Occipital lobe (tissue), 2 donors: ENCODE measurements around the gene CSHL1. TPM values are rescaled to one million over a fixed set of nuclear protein-coding genes. Genes with fewer than 3 reads are reported as not detected.

Experiments used
- DNase-seq: peaks from one replicate; lab custom pipeline; 2025; lab: John Stamatoyannopoulos, UW
- total RNA-seq: library from RNA; depleted of rRNA; stranded (reverse); fragments of >200 nt; gene quantifications from one replicate; pipeline ENCODE4 v1.2.3, GENCODE V29; 2014

The CSHL1 gene
- total RNA-seq = not detected

DNA sequence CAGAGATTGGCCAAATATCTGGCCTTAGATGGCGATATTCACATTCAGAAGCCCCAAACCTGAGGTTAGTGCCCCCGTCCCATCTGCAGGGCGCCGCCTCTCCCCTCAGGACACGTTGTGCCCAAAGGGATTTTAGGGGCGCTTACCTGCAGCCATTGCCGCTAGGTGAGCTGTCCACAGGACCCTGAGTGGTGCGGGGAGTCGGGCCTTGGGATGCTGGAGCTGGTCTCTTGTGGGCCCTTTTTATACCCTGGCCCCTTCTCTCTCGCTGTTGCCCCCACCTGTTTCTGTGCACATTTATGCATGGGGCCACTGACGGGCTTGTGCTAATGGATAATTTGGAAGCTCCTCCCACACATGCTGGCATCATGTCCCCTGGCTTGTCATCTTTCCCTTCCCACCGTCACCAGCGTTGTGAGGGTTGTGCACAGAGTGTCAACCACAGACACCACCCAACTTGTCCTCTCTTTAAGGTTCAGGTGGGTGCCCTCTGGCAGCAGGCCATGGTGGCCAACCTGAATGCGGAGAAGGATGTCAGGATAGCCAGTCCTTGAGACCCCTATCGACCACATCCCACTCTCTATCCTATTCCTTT is at the start of gene CSHL1:
TSS of gene CSHL1 (minus strand) at position 218 of the 595 bp plus-strand sequence. CDS start at position 156, 62 bp downstream.
- DNase-seq = no peak

DNA sequence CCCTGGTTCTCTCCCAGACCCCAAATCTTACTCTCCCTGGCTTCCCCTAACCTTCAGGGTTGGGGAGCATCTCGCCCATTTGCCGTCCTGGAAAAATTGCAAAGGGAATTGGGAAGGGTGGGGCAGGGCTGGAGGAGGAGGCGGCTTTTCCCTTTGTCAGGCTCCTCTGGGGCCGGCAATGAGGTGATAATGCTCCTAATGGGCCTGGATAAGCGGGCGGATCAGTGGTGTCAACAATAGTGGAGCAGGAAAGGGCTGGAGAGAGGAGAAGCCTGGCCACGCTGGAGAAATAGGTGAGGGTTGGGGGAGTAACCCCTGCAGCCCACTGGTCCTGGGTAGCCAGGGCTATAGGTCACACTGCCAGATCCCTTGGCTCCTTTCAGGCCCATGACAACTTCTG is 49.4 kb upstream of the CSHL1 start:
- no peak for DNase-seq

DNA sequence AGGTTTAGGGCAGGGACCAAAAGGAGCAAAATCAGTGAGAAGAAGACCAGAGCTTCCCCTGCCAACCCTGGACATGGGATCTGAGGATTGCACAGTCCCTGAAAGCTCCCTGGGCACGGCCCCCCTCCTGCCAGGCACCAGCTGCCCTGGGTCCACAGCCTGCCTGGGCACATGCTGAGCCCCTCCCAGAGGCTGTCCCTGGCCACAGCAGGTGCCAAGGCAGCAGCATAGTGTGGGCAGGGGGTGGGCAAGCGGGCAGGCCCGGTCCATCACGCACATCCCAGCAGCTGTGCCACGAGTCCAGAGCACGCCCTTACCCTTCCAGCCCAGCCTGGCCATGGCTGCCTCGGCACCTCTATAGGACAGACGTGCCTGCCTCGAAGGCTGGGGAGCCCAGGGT is 48.9 kb upstream of the CSHL1 start:
- DNase-seq = no peak

DNA sequence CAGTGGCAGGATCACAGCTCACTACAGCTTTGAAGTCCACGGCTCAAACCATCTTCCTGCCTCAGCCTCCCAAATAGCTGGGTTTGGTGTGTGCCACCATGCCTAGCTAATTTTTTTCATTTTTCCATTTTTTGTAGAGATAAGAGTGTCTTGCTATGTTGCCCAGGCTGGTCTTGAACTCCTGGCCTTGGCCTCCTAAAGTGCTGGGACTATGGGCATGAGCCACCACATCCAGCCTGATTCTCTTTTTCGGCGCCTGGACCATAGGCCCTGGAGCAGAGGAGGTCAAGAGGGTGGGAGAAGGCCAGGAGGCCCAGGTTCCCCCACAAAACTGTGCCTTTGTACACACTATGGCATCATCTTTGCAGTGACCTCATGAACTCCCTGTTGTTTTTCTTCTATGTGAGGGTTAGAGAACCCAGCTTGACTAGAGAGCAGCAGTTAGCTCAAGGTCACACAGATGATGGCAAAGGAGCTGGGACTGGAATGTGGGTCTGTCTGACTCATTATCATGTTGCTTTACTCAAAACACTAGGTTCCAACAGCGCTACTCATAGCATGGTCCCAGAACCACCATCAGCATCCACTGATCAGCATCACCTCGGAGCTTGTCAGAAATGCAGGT is 45.4 kb upstream of the CSHL1 start:
- DNase-seq = no peak

DNA sequence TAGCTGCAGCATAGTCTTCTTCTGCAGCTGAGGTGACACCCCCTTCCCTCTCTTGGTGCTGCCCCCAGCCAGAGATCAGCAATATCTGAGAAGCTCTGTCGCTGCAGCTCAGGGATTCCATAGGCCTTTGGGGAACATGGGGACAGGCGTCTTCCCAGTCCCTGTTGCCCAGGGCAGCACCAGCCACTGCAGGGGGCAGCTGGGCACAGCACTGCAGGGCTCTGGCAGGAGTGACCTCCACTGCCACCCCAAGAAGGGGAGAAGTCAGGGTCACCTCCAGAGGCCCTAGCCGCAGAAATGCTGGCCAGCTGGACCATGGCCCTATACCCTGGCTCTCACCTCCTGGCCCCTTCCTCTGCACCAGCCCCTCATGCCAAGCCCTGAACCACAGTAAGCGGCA is 44.7 kb upstream of the CSHL1 start:
- DNase-seq = no peak

DNA sequence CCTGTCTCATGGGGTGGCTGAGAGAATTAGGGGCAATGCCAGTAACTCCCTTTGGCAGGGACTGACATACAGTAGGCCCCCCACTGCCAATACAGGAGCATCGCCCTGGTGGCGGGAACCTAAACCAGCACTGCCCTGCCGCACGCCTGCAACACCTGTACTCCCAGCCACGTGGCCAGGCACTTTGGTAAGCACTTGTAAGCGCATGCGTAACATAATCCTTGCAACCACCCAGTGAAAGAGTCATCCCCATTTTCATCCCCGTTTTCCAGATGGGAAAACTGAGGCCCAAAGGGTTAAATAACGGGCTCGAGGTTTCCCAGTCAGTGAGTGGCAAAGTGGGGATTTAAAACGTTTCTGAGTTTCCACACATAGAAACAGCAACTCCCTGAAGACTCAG is 44.2 kb upstream of the CSHL1 start:
- DNase-seq = no peak

DNA sequence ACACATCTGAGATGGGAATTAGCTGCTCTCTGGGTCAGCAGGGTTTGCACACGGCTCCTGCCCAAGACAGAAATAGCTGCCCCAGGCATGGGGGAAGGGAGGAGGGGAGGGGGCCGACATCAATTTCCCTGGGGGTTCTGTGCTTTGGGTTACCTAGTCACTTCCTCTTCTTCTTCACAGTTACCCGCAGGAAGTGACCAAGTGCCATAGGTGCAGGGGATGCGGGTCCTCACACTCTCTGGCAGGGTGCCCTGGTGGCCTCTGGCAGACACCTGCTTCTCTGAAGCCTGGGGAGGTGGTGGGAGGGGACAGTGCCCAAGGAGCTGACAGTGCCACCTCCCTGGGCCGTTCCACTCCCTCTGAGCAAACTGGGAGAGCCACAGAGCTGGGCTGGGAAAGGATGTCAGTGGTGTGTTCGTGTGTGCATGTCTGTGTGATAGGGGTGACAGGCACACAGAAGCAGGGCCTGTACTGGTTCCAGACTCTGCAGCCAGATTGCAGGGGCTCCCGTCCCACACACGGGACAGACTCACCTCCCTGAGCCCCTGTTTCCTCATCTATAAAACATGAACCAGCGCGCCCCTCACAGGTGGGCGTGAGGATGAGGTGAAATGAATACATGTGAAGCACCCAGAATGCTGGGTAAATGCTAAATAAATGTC is 43.5 kb upstream of the CSHL1 start:
- no peak for DNase-seq

DNA sequence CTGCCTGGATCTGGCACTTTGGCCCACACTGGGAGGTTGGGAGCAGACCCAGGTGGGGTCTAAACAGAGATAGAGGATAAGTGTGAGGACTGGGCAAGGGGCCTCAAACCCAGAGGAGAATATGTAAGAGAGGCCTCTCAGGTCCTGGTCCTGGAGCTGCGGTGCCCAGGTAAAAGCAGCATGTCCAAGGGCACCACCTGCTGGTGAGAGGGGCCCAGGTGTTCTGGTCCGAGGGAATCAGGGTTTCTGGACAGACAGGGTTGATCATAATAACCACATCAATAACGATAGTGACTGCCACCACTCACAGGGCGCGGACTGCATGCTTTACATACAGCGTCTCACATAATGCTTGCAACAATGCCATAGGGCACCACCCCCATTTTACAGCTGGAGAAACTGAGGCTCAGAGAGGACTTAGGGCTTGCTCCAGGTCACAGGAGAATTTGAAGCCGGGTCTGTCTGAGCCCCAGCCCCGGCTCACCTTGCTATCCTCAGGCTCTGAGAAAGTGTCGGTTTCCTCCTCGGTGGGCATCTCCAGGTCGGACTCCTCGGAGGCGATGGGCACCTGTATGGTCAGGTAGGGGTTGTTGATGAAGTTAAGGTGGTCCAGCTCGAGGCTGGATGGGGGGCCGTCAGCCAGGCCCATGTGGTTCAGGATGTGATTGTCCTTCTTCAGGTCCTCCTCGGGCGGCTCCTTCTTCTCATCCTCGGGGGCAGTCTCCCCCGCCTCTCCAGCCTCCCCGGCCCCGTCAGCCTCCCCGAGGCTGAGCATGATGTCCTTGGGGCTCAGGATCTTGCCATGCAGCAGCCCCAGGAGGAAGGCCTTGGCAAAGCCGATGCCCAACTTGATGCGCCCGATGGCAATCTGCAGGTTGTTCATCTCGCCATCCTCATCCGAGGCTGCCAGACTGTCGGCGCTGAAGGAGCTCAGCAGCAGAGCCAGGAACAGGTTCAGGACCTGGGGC is 40.2 kb upstream of the CSHL1 start:
- no peak for DNase-seq

DNA sequence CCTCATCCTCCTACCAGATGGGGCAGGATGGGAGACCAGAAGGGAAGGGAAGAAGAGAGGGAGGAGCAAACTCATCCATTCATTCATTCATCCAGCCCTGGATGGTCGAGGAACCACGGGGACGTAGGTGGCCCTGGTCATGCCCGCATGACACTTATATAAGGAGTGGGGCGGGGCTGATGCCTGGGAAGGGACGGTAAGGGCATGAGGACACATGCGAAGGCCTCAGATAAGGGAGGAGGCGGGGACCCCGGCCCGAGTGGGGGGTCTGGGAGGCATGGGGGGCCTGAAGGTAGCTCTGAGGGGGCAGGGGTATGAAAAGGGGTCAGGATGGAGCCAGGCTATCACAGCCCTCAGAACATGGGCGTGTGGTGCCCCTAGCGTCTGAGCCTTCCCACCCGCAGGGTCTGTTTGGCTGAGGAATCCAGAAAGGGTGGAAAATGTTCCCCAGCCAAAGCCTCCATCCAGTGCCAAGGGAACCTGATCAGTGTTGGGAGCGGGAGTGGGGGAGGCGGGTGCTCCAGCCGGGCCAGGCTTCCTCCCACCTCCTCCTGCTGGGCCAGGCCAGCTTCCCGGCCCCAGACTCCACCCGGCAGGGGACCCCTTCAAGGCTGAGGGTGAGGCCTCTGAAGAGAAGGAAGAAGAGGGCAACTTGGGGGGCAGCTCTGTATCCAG is 38.7 kb upstream of the CSHL1 start:
- no peak for DNase-seq

DNA sequence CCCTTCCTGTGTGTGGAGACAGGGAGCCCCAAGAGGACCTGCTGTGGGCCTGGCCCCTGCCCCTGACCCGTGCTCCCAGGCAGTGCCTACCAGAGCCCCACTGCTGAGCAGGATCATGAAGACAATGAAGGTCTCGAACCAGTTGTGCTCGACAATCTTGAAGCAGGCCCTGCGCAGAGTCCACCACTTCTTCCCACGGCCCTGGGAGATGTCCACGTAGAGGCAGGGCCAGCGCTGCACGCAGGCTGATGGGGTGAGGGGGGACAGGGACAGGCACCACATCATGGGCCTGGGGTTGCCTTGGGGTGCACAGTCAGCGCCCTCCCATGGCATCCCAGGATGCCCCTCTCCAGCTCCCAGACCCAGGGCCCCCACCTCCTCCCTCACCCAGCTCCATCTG is 37.5 kb upstream of the CSHL1 start:
- no peak for DNase-seq

DNA sequence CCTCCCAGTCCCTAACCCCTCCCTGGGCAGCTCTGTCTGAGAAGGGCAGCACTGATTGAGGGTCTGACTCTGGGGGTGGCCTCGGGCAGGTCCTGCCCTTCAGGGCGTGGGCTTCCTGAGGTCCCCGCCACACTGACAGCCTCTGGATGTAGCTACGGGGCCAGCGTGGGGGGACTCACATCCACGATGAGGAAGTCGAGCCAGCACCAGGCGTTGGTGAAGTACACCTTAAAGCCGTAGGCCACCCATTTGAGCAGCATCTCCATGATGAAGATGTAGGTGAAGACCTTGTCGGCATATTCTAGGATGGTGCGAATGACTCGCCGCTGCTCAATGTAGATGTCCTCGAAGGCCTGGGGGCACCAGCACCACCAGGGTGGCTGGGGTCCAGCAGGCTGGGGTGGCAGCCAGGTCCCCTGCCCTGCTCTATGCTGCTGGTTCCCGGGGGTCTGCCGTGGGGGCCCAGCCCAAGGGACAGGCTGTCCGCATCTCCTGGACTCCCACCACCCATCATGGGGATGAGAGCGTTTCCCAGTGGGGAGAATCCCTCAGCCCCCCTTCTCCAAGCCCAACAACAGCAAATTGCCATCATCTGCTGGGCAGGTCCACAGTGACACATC is 36.8 kb upstream of the CSHL1 start:
- no peak for DNase-seq

DNA sequence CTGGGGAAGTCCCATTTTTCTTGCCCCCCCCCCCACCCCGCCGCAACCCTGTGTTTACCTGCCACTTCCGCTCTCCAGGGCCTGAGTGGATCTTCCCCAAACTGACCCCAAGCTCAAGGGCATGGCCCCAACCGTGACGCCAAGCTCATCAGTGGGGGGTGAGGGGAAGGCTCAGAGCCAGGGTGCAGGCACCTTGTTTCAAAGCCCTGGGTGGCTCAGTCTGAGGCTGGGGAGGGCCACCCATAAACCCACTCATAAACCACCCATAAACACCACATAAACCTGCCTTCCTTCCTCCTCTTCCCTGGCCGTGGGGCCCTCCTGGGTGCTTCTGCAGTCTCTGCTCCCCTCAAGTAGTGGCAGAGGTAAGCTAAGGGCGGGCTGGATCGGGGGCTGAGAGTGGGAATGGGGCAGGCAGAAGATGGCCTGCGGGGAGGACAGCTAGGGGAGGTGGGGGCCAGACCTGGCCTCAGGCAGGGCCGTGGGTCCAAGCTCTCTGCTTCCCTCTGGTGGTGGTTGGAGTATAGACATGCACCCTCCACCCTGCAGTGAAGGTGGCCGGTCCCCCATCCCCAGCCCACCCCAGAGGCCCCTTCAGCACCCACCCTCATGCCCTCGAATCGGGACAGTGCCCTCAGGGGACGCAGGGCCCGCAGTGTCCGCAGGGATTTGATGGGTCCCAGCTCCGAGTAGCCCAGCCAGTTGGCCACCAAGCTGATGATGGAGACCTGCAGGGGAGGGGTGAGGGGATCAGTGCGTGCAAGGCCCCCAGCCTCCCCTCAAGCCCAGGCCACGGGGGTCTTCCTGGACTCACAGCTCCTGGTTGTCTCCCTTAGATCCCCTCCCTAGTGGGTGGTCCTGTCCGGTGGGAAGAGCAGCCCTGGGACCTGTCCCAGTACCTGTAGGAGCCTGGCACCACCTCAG is 35.6 kb upstream of the CSHL1 start:
- no peak for DNase-seq

DNA sequence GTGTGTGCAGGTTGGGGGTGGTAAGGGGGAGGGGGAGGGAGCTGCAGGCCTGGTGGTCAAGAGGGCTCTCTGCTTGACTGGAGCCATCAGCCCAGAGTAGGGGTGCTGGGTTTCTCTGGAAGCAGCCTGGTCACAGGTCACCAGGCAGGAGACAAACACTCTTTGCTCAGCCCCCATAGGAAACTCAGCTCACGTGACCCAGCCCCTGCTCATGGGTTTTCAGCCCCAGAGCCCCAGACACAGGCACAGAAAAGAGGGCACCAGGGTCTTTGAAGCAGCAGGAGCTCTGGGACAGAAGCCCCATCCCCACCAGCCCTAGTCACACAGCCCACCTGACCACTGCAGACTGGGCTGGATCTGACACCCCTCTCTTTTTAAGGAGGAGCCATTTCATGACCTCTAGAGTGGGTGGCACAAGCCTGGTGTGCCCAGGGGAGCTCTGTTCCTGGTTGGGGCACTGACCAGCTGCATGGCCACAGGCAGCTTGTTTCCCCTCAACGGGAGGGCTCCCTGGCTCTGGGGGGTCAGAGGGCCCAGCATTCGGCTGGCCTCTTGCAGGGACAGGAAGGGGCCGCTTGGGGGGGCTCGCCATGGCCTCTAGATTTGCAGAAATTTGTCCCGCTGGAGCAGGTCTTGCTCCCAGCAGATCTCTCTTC is 34.9 kb upstream of the CSHL1 start:
- DNase-seq = no peak

DNA sequence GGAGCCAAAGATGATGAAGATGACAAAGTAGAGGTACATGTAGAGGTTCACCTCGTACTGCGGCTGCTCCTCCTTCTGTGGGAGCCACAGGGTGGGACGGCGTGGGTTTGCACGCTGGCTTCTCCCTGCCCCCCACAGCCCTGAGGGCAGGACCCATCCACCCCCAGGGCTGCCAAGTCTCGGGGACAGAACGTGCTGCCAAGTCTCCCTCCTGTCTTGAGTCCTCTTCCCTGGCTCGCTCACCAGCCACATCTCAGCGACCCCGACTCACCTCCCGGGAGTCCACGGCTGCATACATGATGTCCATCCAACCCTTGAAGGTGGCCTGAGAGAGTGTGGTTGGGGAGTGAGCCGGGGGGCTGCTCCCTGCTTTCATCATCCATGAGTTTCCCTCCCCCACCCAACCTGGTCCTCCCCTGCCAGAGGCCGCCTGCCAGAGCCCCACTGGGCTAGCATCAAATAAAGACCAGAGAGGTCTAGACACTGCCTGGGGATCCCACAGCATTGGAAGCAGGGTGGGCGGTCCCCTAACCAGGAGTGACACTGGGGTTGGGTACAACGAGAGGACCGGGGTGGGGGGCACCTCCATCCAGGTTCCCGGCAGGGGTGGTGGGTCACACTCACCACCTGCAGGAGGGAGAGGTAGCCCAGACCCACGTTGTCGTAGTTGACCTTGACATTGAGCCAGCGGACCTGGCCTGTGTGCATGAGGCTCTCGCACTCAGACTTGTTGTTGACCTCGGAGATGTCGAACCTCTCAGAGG is 33.9 kb upstream of the CSHL1 start:
- no peak for DNase-seq

DNA sequence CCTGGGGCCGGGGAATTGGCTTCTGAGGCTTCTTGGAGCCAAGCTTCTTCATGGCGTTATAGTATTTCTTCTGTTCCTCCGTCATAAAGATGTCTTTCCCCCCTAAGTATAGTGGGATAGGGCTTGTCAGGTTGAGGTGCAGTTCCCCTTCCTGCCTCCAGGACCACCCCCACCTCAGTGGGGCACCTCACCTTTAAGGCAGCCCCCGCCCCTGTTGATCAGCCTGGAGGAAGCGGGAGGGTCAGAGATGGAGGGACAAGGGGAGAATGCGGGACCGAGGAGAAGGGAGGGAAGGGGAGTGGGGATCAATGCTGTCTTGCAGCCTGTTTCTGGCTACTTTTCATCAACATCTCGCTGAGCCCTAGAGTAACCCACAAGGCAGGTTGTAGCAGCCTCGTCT is 32.7 kb upstream of the CSHL1 start:
- no peak for DNase-seq

DNA sequence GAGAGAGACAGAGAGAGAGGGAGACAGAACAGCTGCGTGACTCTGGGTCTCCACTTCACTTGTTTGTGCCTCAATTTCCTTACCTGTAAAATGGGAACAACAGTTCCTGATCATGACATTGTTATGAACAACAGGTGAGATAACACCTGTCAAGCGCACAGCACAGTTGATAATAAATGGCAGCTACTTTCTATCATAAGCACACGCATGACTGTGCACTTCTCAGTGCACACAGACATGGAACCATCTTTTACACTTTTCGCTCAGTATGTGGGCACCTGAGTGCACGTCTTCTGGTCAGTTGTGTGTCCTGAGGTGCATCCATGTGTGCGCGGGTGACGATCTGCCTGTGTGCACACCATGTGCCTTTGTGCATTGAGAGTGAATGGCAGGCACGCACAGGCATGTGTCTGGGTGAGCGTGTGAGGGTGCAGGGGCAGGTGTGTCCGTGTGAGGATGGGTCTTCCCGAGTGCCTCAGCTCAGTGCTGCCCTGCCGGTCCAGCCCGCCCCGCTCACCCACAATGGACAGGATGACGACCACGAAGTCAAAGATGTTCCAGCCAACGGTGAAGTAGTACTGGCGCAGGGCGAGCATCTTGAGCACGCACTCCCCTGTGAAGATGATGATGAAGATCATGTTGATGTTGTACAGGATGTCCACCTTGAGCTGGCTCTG is 31.4 kb upstream of the CSHL1 start:
- no peak for DNase-seq

DNA sequence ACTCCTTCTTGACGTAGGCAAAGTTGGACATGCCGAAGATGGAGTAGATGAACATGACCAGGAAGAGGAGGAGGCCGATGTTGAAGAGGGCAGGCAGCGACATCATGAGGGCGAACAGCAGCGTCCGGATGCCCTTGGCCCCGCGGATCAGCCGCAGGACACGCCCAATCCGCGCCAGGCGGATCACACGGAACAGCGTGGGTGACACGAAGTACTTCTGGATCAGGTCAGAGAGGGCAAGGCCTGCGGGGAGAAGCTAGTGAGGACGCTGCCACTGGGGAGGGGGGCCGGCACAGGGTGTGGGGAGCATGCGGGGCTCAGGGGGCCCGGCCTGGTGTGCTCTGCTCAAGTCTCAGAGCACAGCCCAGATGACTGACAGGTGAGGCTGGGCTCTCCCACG is 30.7 kb upstream of the CSHL1 start:
- DNase-seq = no peak

DNA sequence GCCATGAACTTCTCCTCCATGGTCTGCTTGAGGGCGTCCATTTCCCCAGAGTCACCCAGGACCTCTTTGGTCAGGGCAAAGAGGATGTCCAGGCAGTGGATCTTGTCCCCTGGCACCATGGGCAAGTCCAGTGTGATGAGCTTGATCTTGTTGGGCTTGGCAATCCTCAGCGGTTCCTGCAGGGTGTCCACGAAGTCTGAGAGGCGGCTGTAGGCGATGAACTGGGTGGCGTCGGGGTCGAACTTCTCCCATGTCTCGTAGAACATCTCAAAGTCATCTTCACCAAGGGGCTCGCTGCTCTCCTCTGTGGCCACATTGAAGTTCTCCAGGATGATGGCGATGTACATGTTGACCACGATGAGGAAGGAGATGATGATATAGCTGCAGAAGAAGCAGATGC is 30.1 kb upstream of the CSHL1 start:
- no peak for DNase-seq
